Neural progenitor cell (in vitro differentiated cells): ENCODE data around the gene SBF2. TPM values are rescaled to one million over a fixed set of nuclear protein-coding genes. Genes with fewer than 3 reads are reported as not detected.

Experiments used
- DNase-seq: peaks from one replicate; pipeline ENCODE4 v3.0.0-alpha.2; 2016; ENCODE audit warnings: low spot score
- H2AFZ ChIP-seq: fragments of 200-600 bp; sonication (generic); replicated peaks from 2 replicates; pipeline ENCODE4 v1.6.1; 2016; ENCODE audit warnings: antibody characterized with exemption
- H3F3A ChIP-seq: fragments of 200-600 bp; sonication (generic); 2 replicates; pipeline ENCODE4 v1.6.1; 2016; ENCODE audit warnings: antibody characterized with exemption, low read depth
- H3K27ac ChIP-seq: fragments of 200-600 bp; sonication (generic); 2 replicates; pipeline ENCODE4 v1.5.1; 2016; ENCODE audit warnings: mild to moderate bottlenecking
- H3K27me3 ChIP-seq: fragments of 200-600 bp; sonication (generic); 2 replicates; pipeline ENCODE4 v1.6.1; 2016; ENCODE audit warnings: mild to moderate bottlenecking, moderate library complexity
- H3K36me3 ChIP-seq: fragments of 200-600 bp; sonication (generic); 2 replicates; pipeline ENCODE4 v1.5.1; 2016
- H3K4me1 ChIP-seq: fragments of 200-600 bp; sonication (generic); 2 replicates; pipeline ENCODE4 v1.6.1; 2016; ENCODE audit warnings: mixed run types
- H3K4me2 ChIP-seq: fragments of 200-600 bp; sonication (generic); 2 replicates; pipeline ENCODE4 v1.6.1; 2016
- H3K4me3 ChIP-seq: fragments of 200-600 bp; sonication (generic); 2 replicates; pipeline ENCODE4 v1.5.1; 2016
- H3K79me2 ChIP-seq: fragments of 200-600 bp; sonication (generic); 2 replicates; pipeline ENCODE4 v1.6.1; 2016; ENCODE audit warnings: low read depth
- H3K9ac ChIP-seq: fragments of 200-600 bp; sonication (generic); 2 replicates; pipeline ENCODE4 v1.6.1; 2016
- H3K9me3 ChIP-seq: fragments of 200-600 bp; sonication (generic); 2 replicates; pipeline ENCODE4 v1.5.1; 2016; ENCODE audit warnings: low read depth
- H4K20me1 ChIP-seq: fragments of 200-600 bp; sonication (generic); 2 replicates; pipeline ENCODE4 v1.6.1; 2016; ENCODE audit warnings: low read depth
- H3K27ac Mint-ChIP-seq: 3 replicates; pipeline ENCODE4 v1.8.0; 2021; ENCODE audit warnings: mixed read lengths
- H3K27me3 Mint-ChIP-seq: 2 replicates; pipeline ENCODE4 v1.8.0; 2022; ENCODE audit warnings: low read depth, mild to moderate bottlenecking, inconsistent platforms, moderate library complexity, mixed read lengths; ENCODE audit not compliant: insufficient read depth
- H3K36me3 Mint-ChIP-seq: 3 replicates; pipeline ENCODE4 v1.8.0; 2021; ENCODE audit warnings: mixed read lengths
- H3K4me1 Mint-ChIP-seq: 3 replicates; pipeline ENCODE4 v1.8.0; 2021; ENCODE audit warnings: mixed read lengths
- H3K4me3 Mint-ChIP-seq: 3 replicates; pipeline ENCODE4 v1.8.0; 2021; ENCODE audit warnings: mild to moderate bottlenecking, moderate library complexity, mixed read lengths
- H3K9me3 Mint-ChIP-seq: 3 replicates; pipeline ENCODE4 v1.8.0; 2020; ENCODE audit warnings: mixed read lengths
- CTCF ChIP-seq: fragments of 200-600 bp; sonication (generic); IDR thresholded peaks from 2 replicates; pipeline ENCODE4 v1.5.1; 2017; ENCODE audit warnings: antibody characterized with exemption, mild to moderate bottlenecking
- EZH2 ChIP-seq: fragments of 200-600 bp; sonication (generic); IDR thresholded peaks from 2 replicates; pipeline ENCODE4 v1.6.1; 2017; ENCODE audit warnings: antibody characterized with exemption, mild to moderate bottlenecking, moderate library complexity
- EZH2phosphoT487 ChIP-seq: fragments of 200-600 bp; sonication (generic); IDR thresholded peaks from 2 replicates; pipeline ENCODE4 v1.6.1; 2017; ENCODE audit warnings: antibody characterized with exemption
- total RNA-seq: library from RNA; depleted of rRNA; stranded (reverse); fragments of >200 nt; gene quantifications from 2 replicates; pipeline ENCODE4 v1.2.3, GENCODE V29; 2015; ENCODE audit warnings: low replicate concordance

The SBF2 gene
- total RNA-seq, 1 donor from 2014 or later = 48.2 TPM

- H2AFZ ChIP-seq = no peak overlapping the region
- H3K4me1 Mint-ChIP-seq = no peaks in the 10 kb centered on the region
- no peak overlapping the region for H3K27ac Mint-ChIP-seq
- no peaks in the 10 kb centered on the region for H3K4me1 ChIP-seq
- no peaks in the 10 kb centered on the region for H3K27me3 ChIP-seq
- H3K4me2 ChIP-seq = no peak overlapping the region
- H3K36me3 ChIP-seq = peaks cover 6% of the 10 kb centered on the region
- H3K4me3 ChIP-seq = no peak overlapping the region
- H4K20me1 ChIP-seq = no peaks in the 10 kb centered on the region
- H3K27me3 Mint-ChIP-seq = peaks cover 2% of the 10 kb centered on the region
- no peak overlapping the region for H3K27ac ChIP-seq
- DNase-seq = no peak
- no peaks in the 10 kb centered on the region for H3F3A ChIP-seq
- no peak overlapping the region for H3K4me3 Mint-ChIP-seq
- no peaks in the 10 kb centered on the region for H3K79me2 ChIP-seq
- TF ChIP-seq EZH2 (no peak), CTCF (no peak), EZH2phosphoT487 (no peak)
- no peaks in the 10 kb centered on the region for H3K9me3 ChIP-seq
- H3K36me3 Mint-ChIP-seq = peaks cover 38% of the 10 kb centered on the region
- H3K9ac ChIP-seq = no peak overlapping the region
- no peaks in the 10 kb centered on the region for H3K9me3 Mint-ChIP-seq
Measured at GRCh38 chr11:9784602-9785315, 509.3 kb downstream of the SBF2 start.

DNA sequence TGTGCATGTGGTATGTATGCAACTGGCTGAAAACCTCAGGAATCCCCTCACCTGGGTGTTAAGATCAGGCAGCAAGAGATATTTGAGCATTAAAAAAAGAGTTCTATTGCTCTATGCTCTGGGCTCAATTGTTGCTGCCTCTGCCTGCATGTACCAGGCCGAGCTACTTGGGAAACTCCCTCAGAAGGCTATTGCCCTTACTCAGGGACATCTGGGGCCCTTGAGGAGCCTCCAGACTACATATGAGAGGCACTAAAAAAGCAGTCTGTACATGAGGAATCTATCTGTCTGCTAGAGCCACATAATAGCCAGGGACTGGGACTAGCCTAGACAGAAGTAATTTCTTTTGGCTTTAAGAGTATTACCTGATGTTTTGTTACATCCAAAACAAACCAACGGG is 510.0 kb downstream of the SBF2 start:
- Mint-ChIP-seq H3K36me3 (peaks cover 35% of the 10 kb centered on the region), H3K4me1 (no peaks in the 10 kb centered on the region), H3K4me3 (no peak overlapping the region), H3K27ac (no peak overlapping the region), H3K9me3 (no peaks in the 10 kb centered on the region), H3K27me3 (no peaks in the 10 kb centered on the region)
- no peaks in the 10 kb centered on the region for H3F3A ChIP-seq
- no peaks in the 10 kb centered on the region for H3K79me2 ChIP-seq
- no peak overlapping the region for H3K4me3 ChIP-seq
- no peaks in the 10 kb centered on the region for H3K4me1 ChIP-seq
- DNase-seq = no peak
- H3K9ac ChIP-seq = no peak overlapping the region
- no peaks in the 10 kb centered on the region for H4K20me1 ChIP-seq
- H3K36me3 ChIP-seq = peaks cover 6% of the 10 kb centered on the region
- no peak overlapping the region for H3K27ac ChIP-seq
- no peaks in the 10 kb centered on the region for H3K27me3 ChIP-seq
- H3K4me2 ChIP-seq = no peak overlapping the region
- no peaks in the 10 kb centered on the region for H3K9me3 ChIP-seq
- no peak overlapping the region for H2AFZ ChIP-seq
- no peak for TF ChIP-seq EZH2phosphoT487
- TF ChIP-seq CTCF = no peak
- no peak for TF ChIP-seq EZH2

DNA sequence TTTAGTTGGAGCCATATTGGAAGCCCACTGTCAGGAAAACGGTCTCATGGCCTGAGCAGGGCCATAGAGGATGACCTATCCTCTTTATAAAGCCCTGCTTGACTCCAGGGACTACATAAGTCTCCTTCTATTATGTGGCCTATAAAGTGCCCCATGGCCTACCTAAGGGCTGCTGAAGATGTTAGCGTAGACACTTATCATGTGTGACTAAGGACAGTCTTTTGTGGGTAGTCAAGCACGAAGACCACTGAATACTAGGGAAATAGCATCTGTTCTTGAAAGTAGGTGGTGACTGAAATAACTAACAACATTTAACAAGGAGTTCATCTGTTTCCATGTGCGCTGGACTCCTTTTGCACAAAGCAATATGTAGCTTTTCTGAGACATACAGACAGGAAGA is 513.1 kb downstream of the SBF2 start:
- no peaks in the 10 kb centered on the region for H3K9me3 ChIP-seq
- no peak overlapping the region for H3K27ac Mint-ChIP-seq
- no peaks in the 10 kb centered on the region for H3K27me3 Mint-ChIP-seq
- DNase-seq = no peak
- H3K4me3 ChIP-seq = no peak overlapping the region
- no peak overlapping the region for H3K27ac ChIP-seq
- H4K20me1 ChIP-seq = no peaks in the 10 kb centered on the region
- no peaks in the 10 kb centered on the region for H3K9me3 Mint-ChIP-seq
- peaks cover 35% of the 10 kb centered on the region for H3K36me3 Mint-ChIP-seq
- no peaks in the 10 kb centered on the region for H3F3A ChIP-seq
- no peak overlapping the region for H3K4me2 ChIP-seq
- TF ChIP-seq EZH2phosphoT487 (no peak), EZH2 (no peak), CTCF (no peak)
- H3K27me3 ChIP-seq = no peaks in the 10 kb centered on the region
- H3K79me2 ChIP-seq = no peaks in the 10 kb centered on the region
- H3K4me1 ChIP-seq = peaks cover 13% of the 10 kb centered on the region
- no peak overlapping the region for H3K4me3 Mint-ChIP-seq
- H3K36me3 ChIP-seq = peaks cover 6% of the 10 kb centered on the region
- no peak overlapping the region for H3K9ac ChIP-seq
- H3K4me1 Mint-ChIP-seq = peaks cover 3% of the 10 kb centered on the region
- H2AFZ ChIP-seq = no peak overlapping the region
